EL (cell line): ENCODE measurements around the gene ARID2.

Source experiments
- DNase-seq: peaks from one replicate; pipeline ENCODE4 v3.0.0-alpha.2; 2016

The ARID2 gene

GRCh38 chr12:45774508-45775162, 45.1 kb downstream of the ARID2 start:
- DNase-seq: no peak

GRCh38 chr12:45775465-45775864, 46.0 kb downstream of the ARID2 start:
- DNase-seq: no peak

- DNase-seq: no peak
Observed at GRCh38 chr12:45775964-45776363, 46.5 kb downstream of the ARID2 start.

- DNase-seq: no peak
Observed at GRCh38 chr12:45779936-45780335, 50.4 kb downstream of the ARID2 start.

GRCh38 chr12:45781080-45781479, 51.6 kb downstream of the ARID2 start:
- DNase-seq: no peak

- DNase-seq: no peak
Observed at GRCh38 chr12:45785315-45785714, 55.8 kb downstream of the ARID2 start.

GRCh38 chr12:45789025-45789424, 59.5 kb downstream of the ARID2 start:
- peak; percentile 23 for DNase-seq

- DNase-seq: no peak
Observed at GRCh38 chr12:45794422-45794821, 64.9 kb downstream of the ARID2 start.

- no peak for DNase-seq
Observed at GRCh38 chr12:45801625-45802024, 72.1 kb downstream of the ARID2 start.

GRCh38 chr12:45803111-45803510, 73.6 kb downstream of the ARID2 start:
- no peak for DNase-seq

- no peak for DNase-seq
Observed at GRCh38 chr12:45816652-45817051, 87.1 kb downstream of the ARID2 start.

- DNase-seq: no peak
Observed at GRCh38 chr12:45827974-45828373, 98.5 kb downstream of the ARID2 start.

GRCh38 chr12:45828402-45828801, 98.9 kb downstream of the ARID2 start:
- no peak for DNase-seq

- DNase-seq: no peak
Observed at GRCh38 chr12:45831590-45831989, 102.1 kb downstream of the ARID2 start.

- no peak for DNase-seq
Observed at GRCh38 chr12:45833401-45833800, 103.9 kb downstream of the ARID2 start.

- DNase-seq: no peak
Observed at GRCh38 chr12:45834809-45835208, 105.3 kb downstream of the ARID2 start.

GRCh38 chr12:45839917-45840316, 110.4 kb downstream of the ARID2 start:
- no peak for DNase-seq

GRCh38 chr12:45849289-45849688, 119.8 kb downstream of the ARID2 start:
- no peak for DNase-seq

- DNase-seq: no peak
Observed at GRCh38 chr12:45850302-45850701, 120.8 kb downstream of the ARID2 start.

- DNase-seq: no peak
Observed at GRCh38 chr12:45852508-45852907, 123.0 kb downstream of the ARID2 start.

- DNase-seq: no peak
Observed at GRCh38 chr12:45853550-45853949, 124.0 kb downstream of the ARID2 start.

- no peak for DNase-seq
Observed at GRCh38 chr12:45863332-45863731, 133.8 kb downstream of the ARID2 start.

- no peak for DNase-seq
Observed at GRCh38 chr12:45866299-45866698, 136.8 kb downstream of the ARID2 start.

- DNase-seq: no peak
Observed at GRCh38 chr12:45872446-45872845, 142.9 kb downstream of the ARID2 start.

- DNase-seq: no peak
Observed at GRCh38 chr12:45877069-45877468, 147.6 kb downstream of the ARID2 start.
